HepG2 (cell line): ENCODE data around the gene RAB1B. TPM values are rescaled to one million over a fixed set of nuclear protein-coding genes. Genes with fewer than 3 reads are reported as not detected.

ENCODE experiments used
- ATF5 ChIP-seq: sonication (generic); formaldehyde crosslinking; IDR thresholded peaks from 2 replicates; pipeline ENCODE4 v1.4.0; 2020; ENCODE audit warnings: mild to moderate bottlenecking, low read depth, missing genetic modification reagents
- HMGXB4 ChIP-seq, 2 experiments: sonication (generic) in 1 of 2; formaldehyde crosslinking in 1 of 2; IDR thresholded peaks; 2 replicates each; pipeline versions ENCODE4 v1.4.0 to v1.6.1; 2018 to 2020; ENCODE audit warnings: missing genetic modification reagents in 2 of 2, borderline replicate concordance in 1 of 2, low read depth in 1 of 2, mild to moderate bottlenecking in 1 of 2, missing biosample characterization in 1 of 2
- KLF15 ChIP-seq: sonication (generic); formaldehyde crosslinking; IDR thresholded peaks from 2 replicates; pipeline ENCODE4 v1.8.1; 2023; ENCODE audit warnings: borderline replicate concordance, mild to moderate bottlenecking, inconsistent platforms, missing genetic modification reagents, mixed read lengths
- PCBP1 ChIP-seq: fragments of 200-400 bp; formaldehyde crosslinking; IDR thresholded peaks from 2 replicates; pipeline ENCODE4 v1.6.1; 2017; ENCODE audit warnings: mild to moderate bottlenecking, low read depth, low read length, borderline replicate concordance
- POGZ ChIP-seq: sonication (generic); formaldehyde crosslinking; IDR thresholded peaks from 2 replicates; pipeline ENCODE4 v1.4.0; 2020; ENCODE audit warnings: mild to moderate bottlenecking, missing genetic modification reagents
- RAD21 ChIP-seq: fragments of 450-650 bp; formaldehyde crosslinking; IDR thresholded peaks from 2 replicates; pipeline ENCODE4 v1.5.0; 2020; ENCODE audit warnings: mild to moderate bottlenecking
- SYNCRIP ChIP-seq: fragments of 200-400 bp; formaldehyde crosslinking; IDR thresholded peaks from 2 replicates; pipeline ENCODE4 v1.6.1; 2018; ENCODE audit warnings: mild to moderate bottlenecking, low read depth, low read length; ENCODE audit not compliant: insufficient read depth
- ZBTB44 ChIP-seq: sonication (generic); formaldehyde crosslinking; IDR thresholded peaks from 2 replicates; pipeline ENCODE4 v1.4.0; 2020; ENCODE audit warnings: missing genetic modification reagents
- ZFAT ChIP-seq: sonication (generic); formaldehyde crosslinking; conservative IDR thresholded peaks from 2 replicates; pipeline ENCODE4 v1.8.1; 2023; ENCODE audit warnings: missing genetic modification reagents, inconsistent platforms
- ZNF142 ChIP-seq: sonication (generic); formaldehyde crosslinking; IDR thresholded peaks from 2 replicates; pipeline ENCODE4 v1.4.0; 2020; ENCODE audit warnings: missing genetic modification reagents
- ZNF512B ChIP-seq: sonication (generic); formaldehyde crosslinking; IDR thresholded peaks from 2 replicates; pipeline ENCODE4 v1.5.1; 2020; ENCODE audit warnings: missing genetic modification reagents, mild to moderate bottlenecking, borderline replicate concordance
- ZNF790 ChIP-seq: sonication (generic); formaldehyde crosslinking; IDR thresholded peaks from 2 replicates; pipeline ENCODE4 v1.8.0; 2022; ENCODE audit warnings: missing genetic modification reagents, mild to moderate bottlenecking, borderline replicate concordance
- polyA plus RNA-seq, 8 experiments: library from polyadenylated mRNA; depleted of rRNA in 3 of 8; stranded (reverse) in 7 of 8; unstranded in 1 of 8; fragments of >200 nt; fragmentation: Illumina TruSeq in 4 of 8; extraction: Trizol in 4 of 8; gene quantifications; 2 replicates each; pipeline versions ENCODE4 v1.2.1 to v1.2.3, GENCODE V29; 2011 to 2016; ENCODE audit warnings: low read depth in 4 of 8, missing spikeins in 1 of 8, mixed read lengths in 1 of 8; ENCODE audit not compliant: insufficient read depth in 1 of 8
- total RNA-seq, 5 experiments: library from RNA; depleted of rRNA; stranded (reverse); fragments of >200 nt; fragmentation: Illumina TruSeq; extraction: Trizol; gene quantifications; 2 replicates each; pipeline ENCODE4 v1.2.3, GENCODE V29; 2016; ENCODE audit warnings: low read depth in 1 of 5

Gene RAB1B
- total and polyA plus RNA-seq, 2 of the 13 experiments (the other 11 are each of a cell fraction or from before 2014, with no cell fraction given), result 77.9 to 87.9 TPM

- no peak for TF ChIP-seq ZNF512B (CRISPR knock-in tag)
- no peak for TF ChIP-seq POGZ (CRISPR knock-in tag)
- TF ChIP-seq SYNCRIP, result no peak
- no peak for TF ChIP-seq ZFAT (CRISPR knock-in tag)
- no peak for TF ChIP-seq KLF15
- TF ChIP-seq ATF5 (CRISPR knock-in tag), result no peak
- TF ChIP-seq ZNF142 (CRISPR knock-in tag), result 0 out of 2 replicates have a peak, but pooled peaks have one; percentile 20
- peak; percentile 78; the same call in 1 of the 2 replicates for TF ChIP-seq PCBP1
- no peak for TF ChIP-seq ZBTB44
- 0 out of 2 replicates have a peak, but pooled peaks have one; percentile 1 for TF ChIP-seq ZNF790 (CRISPR knock-in tag)
- peak; percentile 63; the same call in 1 of the 2 replicates for TF ChIP-seq RAD21 (CRISPR knock-in tag)
- 0 out of 4 replicates have a peak, but pooled peaks have one; percentile 11 to 48 for TF ChIP-seq HMGXB4 (CRISPR knock-in tag; IDR thresholded peaks at IDR 0.05; ENCODE audit: borderline replicate concordance in 1 of 2, low read depth in 1 of 2)
Measured at GRCh38 chr11:66288671-66289547, 20.5 kb downstream of the RAB1B start, which contains the start of gene YIF1A (continued).
